ENCODE measurements around the gene IFITM2.
"Not testable (repeated sequence)": the region's sequence is repeated elsewhere in the genome, so short reads cannot be mapped to it uniquely, and the experiment has no call there.

IFITM2 gene

GRCh38 chr11:282171-282570 lies 25.4 kb upstream of the IFITM2 start:
- DNase-seq: no peak

GRCh38 chr11:282630-283360 lies 24.8 kb upstream of the IFITM2 start:
- DNase-seq: no peak

GRCh38 chr11:283405-284104 lies 24.1 kb upstream of the IFITM2 start:
- DNase-seq: no peak

GRCh38 chr11:284105-285020 lies 23.3 kb upstream of the IFITM2 start:
- DNase-seq: no peak

GRCh38 chr11:285021-285893 lies 22.4 kb upstream of the IFITM2 start:
- no peak for DNase-seq

- DNase-seq: no peak
Measured at GRCh38 chr11:285894-286220, 21.8 kb upstream of the IFITM2 start.

GRCh38 chr11:286977-287820 lies 20.4 kb upstream of the IFITM2 start:
- DNase-seq: not testable (repeated sequence)

- DNase-seq: no peak
Measured at GRCh38 chr11:287821-288477, 19.7 kb upstream of the IFITM2 start.

- no peak for DNase-seq
Measured at GRCh38 chr11:288478-289397, 18.9 kb upstream of the IFITM2 start, which contains the start of gene PGGHG. TSS of gene PGGHG (plus strand) at chr11:289126. CDS start at chr11:289817, 691 bp downstream.

- no peak for DNase-seq
Measured at GRCh38 chr11:289398-289711, 18.3 kb upstream of the IFITM2 start.

- DNase-seq: no peak
Measured at GRCh38 chr11:289712-290620, 17.6 kb upstream of the IFITM2 start.

GRCh38 chr11:290621-291231 lies 16.9 kb upstream of the IFITM2 start:
- no peak for DNase-seq

GRCh38 chr11:291281-292210 lies 16.1 kb upstream of the IFITM2 start:
- DNase-seq: no peak

- no peak for DNase-seq
Measured at GRCh38 chr11:292211-293121, 15.2 kb upstream of the IFITM2 start.

GRCh38 chr11:293271-293851 lies 14.3 kb upstream of the IFITM2 start:
- no peak for DNase-seq
